NAMALWA (cell line): ENCODE data around the gene CLEC16A.

Experiments
- DNase-seq: peaks from one replicate; pipeline ENCODE4 v3.0.0-alpha.2; 2015; ENCODE audit warnings: low spot score

The CLEC16A gene

GRCh38 chr16:11160676-11161115, 216.3 kb downstream of the CLEC16A start:
- DNase-seq = no peak

- no peak for DNase-seq
These were observed 217.1 kb downstream of the CLEC16A start for GRCh38 chr16:11161439-11161838.

GRCh38 chr16:11161974-11162373, 217.6 kb downstream of the CLEC16A start:
- no peak for DNase-seq

- no peak for DNase-seq
These were observed 218.4 kb downstream of the CLEC16A start for GRCh38 chr16:11162586-11163268.

- DNase-seq = no peak
These were observed 219.4 kb downstream of the CLEC16A start for GRCh38 chr16:11163761-11164261.

GRCh38 chr16:11164482-11165270, 220.3 kb downstream of the CLEC16A start:
- no peak for DNase-seq

- no peak for DNase-seq
These were observed 221.0 kb downstream of the CLEC16A start for GRCh38 chr16:11165349-11165748.

- DNase-seq = no peak
These were observed 221.7 kb downstream of the CLEC16A start for GRCh38 chr16:11165894-11166665.

GRCh38 chr16:11167581-11167980, 223.2 kb downstream of the CLEC16A start:
- no peak for DNase-seq

GRCh38 chr16:11168386-11169051, 224.2 kb downstream of the CLEC16A start:
- no peak for DNase-seq

GRCh38 chr16:11169641-11170040, 225.3 kb downstream of the CLEC16A start:
- DNase-seq = no peak

- no peak for DNase-seq
These were observed 225.8 kb downstream of the CLEC16A start for GRCh38 chr16:11170201-11170600.

- no peak for DNase-seq
These were observed 226.5 kb downstream of the CLEC16A start for GRCh38 chr16:11170696-11171447.

- no peak for DNase-seq
These were observed 227.0 kb downstream of the CLEC16A start for GRCh38 chr16:11171448-11171709.

GRCh38 chr16:11171757-11172299, 227.5 kb downstream of the CLEC16A start:
- no peak for DNase-seq

GRCh38 chr16:11173426-11173825, 229.1 kb downstream of the CLEC16A start:
- no peak for DNase-seq

- DNase-seq = no peak
These were observed 229.8 kb downstream of the CLEC16A start for GRCh38 chr16:11174141-11174540.

GRCh38 chr16:11175106-11175786, 230.9 kb downstream of the CLEC16A start:
- peak; percentile 11 for DNase-seq

- peak; percentile 34 for DNase-seq
These were observed 231.5 kb downstream of the CLEC16A start for GRCh38 chr16:11175787-11176341.

GRCh38 chr16:11177578-11178160, 233.3 kb downstream of the CLEC16A start:
- no peak for DNase-seq
